GM12891 (cell line): Measurements from ENCODE around the gene DDX46.

Experiments used
- PAX5 ChIP-seq: IDR thresholded peaks from 2 replicates; pipeline ENCODE4 v1.6.1; 2011; ENCODE audit warnings: low read length, moderate library complexity, mild to moderate bottlenecking; ENCODE audit not compliant: insufficient read depth, severe bottlenecking
- POLR2A ChIP-seq: IDR thresholded peaks from 2 replicates; pipeline ENCODE4 v1.6.1; 2011; ENCODE audit warnings: low read depth, low read length, control low read depth
- POLR2AphosphoS5 ChIP-seq: IDR thresholded peaks from 2 replicates; pipeline ENCODE4 v1.6.1; 2011; ENCODE audit warnings: low read depth, low read length, control low read depth
- POU2F2 ChIP-seq: IDR thresholded peaks from 2 replicates; pipeline ENCODE4 v1.6.1; 2011; ENCODE audit warnings: low read depth, mild to moderate bottlenecking, control low read depth, low read length, moderate library complexity
- SPI1 ChIP-seq: IDR thresholded peaks from 2 replicates; pipeline ENCODE4 v1.6.1; 2011; ENCODE audit warnings: low read depth, low read length, control low read depth
- TAF1 ChIP-seq: IDR thresholded peaks from 2 replicates; pipeline ENCODE4 v1.6.1; 2011; ENCODE audit warnings: low read depth, low read length, control low read depth

DNA sequence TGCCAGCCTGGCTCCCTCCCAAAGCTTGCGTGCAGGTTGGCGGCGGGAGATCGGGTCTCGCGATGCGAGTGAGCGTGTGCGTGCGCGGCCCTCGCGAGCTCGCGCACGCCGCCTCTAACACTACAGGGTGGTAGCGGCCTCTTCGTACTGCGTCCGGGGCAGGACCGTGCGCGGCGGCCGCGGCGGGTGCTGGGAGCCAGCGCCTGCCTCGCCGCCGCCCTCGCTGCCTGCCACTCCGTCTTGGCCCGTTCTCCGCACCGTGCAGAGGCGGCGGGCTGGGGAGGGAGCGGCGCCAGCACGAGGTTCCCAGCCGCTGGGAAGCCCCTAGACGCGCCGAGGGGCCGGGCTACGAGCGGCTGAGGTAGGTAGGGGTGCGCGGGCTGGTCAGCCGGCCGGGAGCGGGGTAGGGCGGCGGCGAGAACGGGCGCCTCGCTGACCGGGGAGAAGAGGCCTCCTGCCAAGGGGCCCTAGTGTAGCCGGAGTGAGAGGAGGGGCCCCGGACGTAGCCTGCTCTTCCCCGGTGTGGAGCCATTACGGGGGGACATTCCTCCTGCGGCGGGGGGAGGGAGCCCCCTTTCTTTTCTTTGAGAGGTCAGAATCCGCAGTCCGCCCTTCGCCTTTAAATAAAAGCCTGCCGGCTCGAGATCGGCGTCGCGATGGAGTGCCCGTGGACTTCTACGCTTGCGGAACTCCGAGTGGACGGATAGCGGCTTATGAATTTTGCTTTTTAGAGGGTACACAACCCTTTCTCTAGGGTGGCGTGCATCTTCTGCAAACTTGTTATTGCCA lies 87.5 kb downstream of the DDX46 start, which contains the start of gene C5orf24:
- TF ChIP-seq POLR2A, result peak; percentile 91
- peak; percentile 80 for TF ChIP-seq POU2F2
- peak; percentile 88 for TF ChIP-seq POLR2AphosphoS5
- peak; percentile 72 for TF ChIP-seq TAF1
- TF ChIP-seq PAX5, result peak; percentile 21
- TF ChIP-seq SPI1, result no peak
